Mesendoderm (in vitro differentiated cells): ENCODE data around the gene ZNF473.

ENCODE experiments used
- DNase-seq: peaks from one replicate; pipeline ENCODE4 v3.0.0; 2013
- H2AK5ac ChIP-seq: 2 replicates; pipeline ENCODE4 v1.6.1; 2013; ENCODE audit warnings: low read length, inconsistent platforms
- H2BK120ac ChIP-seq: 2 replicates; pipeline ENCODE4 v1.6.1; 2013; ENCODE audit warnings: low read depth, mild to moderate bottlenecking, low read length, moderate library complexity, mixed read lengths
- H2BK15ac ChIP-seq: replicated peaks from 2 replicates; pipeline ENCODE4 v1.6.1; 2013; ENCODE audit warnings: low read depth, mild to moderate bottlenecking, moderate library complexity
- H2BK5ac ChIP-seq: 2 replicates; pipeline ENCODE4 v1.6.1; 2013; ENCODE audit warnings: low read length, inconsistent platforms
- H3K18ac ChIP-seq: 2 replicates; pipeline ENCODE4 v1.6.1; 2013; ENCODE audit warnings: mild to moderate bottlenecking, low read length, mixed read lengths
- H3K23ac ChIP-seq: one replicate; pipeline ENCODE4 v1.6.1; 2013; ENCODE audit warnings: low read length
- H3K27ac ChIP-seq: 2 replicates; pipeline ENCODE4 v1.5.1; 2013; ENCODE audit warnings: low read depth, mild to moderate bottlenecking, inconsistent platforms, low read length, moderate library complexity
- H3K27me3 ChIP-seq: 2 replicates; pipeline ENCODE4 v1.6.1; 2013; ENCODE audit warnings: low read length, control low read depth, mild to moderate bottlenecking, inconsistent platforms; ENCODE audit not compliant: insufficient read depth, poor library complexity
- H3K36me3 ChIP-seq: 2 replicates; pipeline ENCODE4 v1.6.1; 2013; ENCODE audit warnings: low read length, inconsistent platforms; ENCODE audit not compliant: control insufficient read depth, insufficient read depth
- H3K4ac ChIP-seq: one replicate; pipeline ENCODE4 v1.6.1; 2013; ENCODE audit warnings: low read depth, mild to moderate bottlenecking, low read length, moderate library complexity
- H3K4me1 ChIP-seq: 2 replicates; pipeline ENCODE4 v1.6.1; 2013; ENCODE audit warnings: low read depth, low read length, inconsistent platforms; ENCODE audit not compliant: control insufficient read depth
- H3K4me2 ChIP-seq: 2 replicates; pipeline ENCODE4 v1.6.1; 2013; ENCODE audit warnings: low read length
- H3K4me3 ChIP-seq: 2 replicates; pipeline ENCODE4 v1.5.1; 2013; ENCODE audit warnings: mild to moderate bottlenecking, low read length
- H3K56ac ChIP-seq: one replicate; pipeline ENCODE4 v1.6.1; 2013; ENCODE audit warnings: low read length
- H3K79me1 ChIP-seq: 2 replicates; pipeline ENCODE4 v1.6.1; 2013; ENCODE audit warnings: low read length, inconsistent platforms
- H3K79me2 ChIP-seq: 2 replicates; pipeline ENCODE4 v1.6.1; 2013; ENCODE audit warnings: mild to moderate bottlenecking, low read length; ENCODE audit not compliant: control insufficient read depth, insufficient read depth
- H3K9ac ChIP-seq: 2 replicates; pipeline ENCODE4 v1.6.1; 2013; ENCODE audit warnings: low read length, inconsistent platforms
- H4K5ac ChIP-seq: one replicate; pipeline ENCODE4 v1.6.1; 2013; ENCODE audit warnings: low read length
- H4K8ac ChIP-seq: one replicate; pipeline ENCODE4 v1.6.1; 2013; ENCODE audit warnings: low read depth, mild to moderate bottlenecking, control low read depth, low read length, moderate library complexity
- WGBS: extraction: QIAGEN DNeasy Blood & Tissue Kit; methylation state at CpG from one replicate; pipeline ENCODE4 v1.1.7; 2013; ENCODE audit warnings: low lambda C conversion rate, missing lambda C conversion rate; ENCODE audit not compliant: insufficient coverage; ENCODE audit errors: extremely low coverage; 5-methylcytosine and 5-hydroxymethylcytosine counted together

The ZNF473 gene

DNA sequence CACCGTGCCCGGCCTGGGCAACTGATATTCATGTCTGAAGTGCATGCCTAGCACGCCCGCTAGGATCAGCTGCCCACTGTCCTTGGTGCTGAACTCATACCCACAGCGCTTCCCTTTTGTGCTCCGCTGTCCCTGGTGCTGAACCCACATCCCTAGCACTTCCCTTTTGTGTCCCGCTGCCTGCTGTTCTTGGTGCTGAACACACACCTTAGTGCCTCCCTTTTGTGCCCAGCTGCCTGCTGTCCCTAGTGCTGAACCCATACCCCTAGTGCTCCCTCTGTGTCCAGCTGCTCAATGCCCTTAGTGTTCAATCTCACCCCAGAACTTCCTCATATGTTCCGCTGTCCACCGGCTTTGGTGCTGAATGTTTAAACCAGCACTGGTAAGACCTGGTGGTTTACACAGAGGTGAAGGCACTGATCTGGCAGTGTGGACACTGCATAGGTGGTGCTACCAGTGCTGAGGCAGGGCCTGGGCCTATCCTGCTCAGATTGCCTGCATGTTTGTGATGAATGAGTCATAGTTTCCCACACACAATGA lies 38.6 kb upstream of the ZNF473 start:
- H3K27me3 ChIP-seq = no peaks in the 10 kb centered on the region
- H3K36me3 ChIP-seq = no peaks in the 10 kb centered on the region
- H3K18ac ChIP-seq = no peak overlapping the region

DNA sequence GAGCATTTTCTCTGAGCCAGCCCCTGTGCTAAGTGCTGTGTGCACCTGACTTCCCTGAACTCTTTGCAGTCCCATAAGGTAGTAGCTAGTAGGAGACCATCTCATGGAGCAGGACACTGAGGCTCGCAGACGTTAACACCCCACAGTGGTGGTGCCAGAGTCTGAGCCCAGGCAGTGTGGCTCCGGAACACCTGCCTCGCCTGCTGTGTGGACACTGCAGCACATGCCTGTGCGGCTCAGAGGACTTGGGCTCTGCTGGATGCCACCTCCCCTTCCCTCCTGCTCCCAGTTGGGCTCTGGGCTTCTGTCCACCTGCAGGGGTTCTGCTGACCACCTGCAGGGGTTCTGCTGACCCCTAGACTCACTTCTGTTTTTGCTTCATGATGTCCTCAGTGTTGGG lies 37.8 kb upstream of the ZNF473 start:
- Histone ChIP-seq H2BK120ac (no peak overlapping the region), H3K23ac (no peak overlapping the region), H3K79me2 (no peaks in the 10 kb centered on the region), H3K9ac (no peak overlapping the region), H3K79me1 (no peaks in the 10 kb centered on the region), H4K8ac (no peak overlapping the region), H3K4ac (no peak overlapping the region), H3K18ac (no peak overlapping the region), H2BK15ac (no peak overlapping the region), H3K4me1 (no peaks in the 10 kb centered on the region), H2BK5ac (no peak overlapping the region), H3K36me3 (no peaks in the 10 kb centered on the region), H3K56ac (no peak overlapping the region), H3K4me3 (no peak overlapping the region), H3K27ac (no peak overlapping the region), H3K27me3 (no peaks in the 10 kb centered on the region), H4K5ac (no peak overlapping the region), H2AK5ac (no peak overlapping the region), H3K4me2 (no peak overlapping the region)
- DNase-seq = no peak
- WGBS = no CpG with 5 or more reads among the region's 5 CpGs

More for the DNA sequence above, 38.6 kb upstream of the ZNF473 start:
- Histone ChIP-seq H3K4me3 (no peak overlapping the region), H3K9ac (no peak overlapping the region), H3K4me1 (no peaks in the 10 kb centered on the region), H3K4me2 (no peak overlapping the region), H4K8ac (no peak overlapping the region), H3K23ac (no peak overlapping the region), H4K5ac (no peak overlapping the region), H2BK5ac (no peak overlapping the region), H3K79me2 (no peaks in the 10 kb centered on the region), H3K4ac (no peak overlapping the region), H2BK15ac (no peak overlapping the region), H3K56ac (no peak overlapping the region), H2BK120ac (no peak overlapping the region), H3K27ac (no peak overlapping the region), H2AK5ac (no peak overlapping the region), H3K79me1 (no peaks in the 10 kb centered on the region)
- WGBS = no CpG with 5 or more reads among the region's 9 CpGs
- DNase-seq = peak; percentile 98

DNA sequence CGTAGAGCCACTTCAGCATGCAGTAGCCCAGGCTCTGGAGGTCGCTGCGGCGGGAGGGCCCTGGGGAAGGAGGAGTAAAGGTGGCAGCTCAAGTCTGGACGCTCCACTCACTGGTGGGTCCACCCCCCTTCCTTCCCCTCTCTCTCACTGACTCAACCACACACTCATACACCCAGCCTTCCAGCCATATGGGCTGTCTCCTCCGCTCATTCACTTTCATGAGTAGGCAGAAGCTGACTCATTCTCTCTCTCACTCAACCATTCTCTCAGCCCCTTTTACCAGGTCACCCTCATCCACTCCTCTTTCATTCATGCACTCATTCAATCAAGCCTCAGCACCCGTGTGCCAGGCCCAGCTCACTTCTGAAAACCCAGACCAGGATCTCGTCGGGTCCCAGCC lies 37.4 kb upstream of the ZNF473 start:
- no peak for DNase-seq
- WGBS = no CpG with 5 or more reads among the region's 9 CpGs

DNA sequence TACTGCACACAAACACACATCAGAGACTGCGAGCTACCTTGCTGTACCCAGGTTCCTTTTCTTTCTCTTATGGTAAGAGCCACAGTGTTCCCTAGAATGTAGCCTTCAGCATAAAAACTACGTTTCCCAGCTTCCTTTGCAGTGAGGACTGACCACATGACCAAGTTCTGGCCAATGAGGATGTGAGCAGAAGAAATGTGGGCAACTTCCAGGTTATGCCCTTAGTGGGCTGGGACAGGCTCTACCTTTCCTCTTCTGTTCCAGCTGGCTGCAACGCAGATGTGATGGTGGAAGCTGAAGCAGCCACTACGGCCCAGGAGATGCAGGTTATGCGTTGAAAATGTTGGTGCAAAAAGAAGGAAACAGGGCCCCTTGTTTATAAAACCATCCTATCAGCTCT lies 28.1 kb upstream of the ZNF473 start:
- no peaks in the 10 kb centered on the region for H3K4me1 ChIP-seq
- no peak overlapping the region for H3K4me3 ChIP-seq
- no CpG with 5 or more reads among the region's 5 CpGs for WGBS
- no peak overlapping the region for H3K4me2 ChIP-seq
- no peak overlapping the region for H3K56ac ChIP-seq
- no peaks in the 10 kb centered on the region for H3K27me3 ChIP-seq
- H2AK5ac ChIP-seq = no peak overlapping the region
- H3K27ac ChIP-seq = no peak overlapping the region
- H3K79me2 ChIP-seq = no peaks in the 10 kb centered on the region
- H4K5ac ChIP-seq = no peak overlapping the region
- H3K9ac ChIP-seq = no peak overlapping the region
- H3K23ac ChIP-seq = no peak overlapping the region
- H2BK15ac ChIP-seq = no peak overlapping the region
- H4K8ac ChIP-seq = no peak overlapping the region
- H3K4ac ChIP-seq = no peak overlapping the region
- H3K36me3 ChIP-seq = no peaks in the 10 kb centered on the region
- no peak overlapping the region for H2BK5ac ChIP-seq
- H2BK120ac ChIP-seq = no peak overlapping the region
- H3K18ac ChIP-seq = no peak overlapping the region
- H3K79me1 ChIP-seq = no peaks in the 10 kb centered on the region
- peak; percentile 81 for DNase-seq

More for the DNA sequence above, 37.4 kb upstream of the ZNF473 start:
- Histone ChIP-seq H3K27me3 (no peaks in the 10 kb centered on the region), H3K4me2 (no peak overlapping the region), H3K27ac (no peak overlapping the region), H4K8ac (no peak overlapping the region), H2BK120ac (no peak overlapping the region), H3K4me3 (no peak overlapping the region), H3K79me1 (no peaks in the 10 kb centered on the region), H3K18ac (no peak overlapping the region), H4K5ac (no peak overlapping the region), H3K4me1 (no peaks in the 10 kb centered on the region), H2AK5ac (no peak overlapping the region), H3K79me2 (no peaks in the 10 kb centered on the region), H3K36me3 (no peaks in the 10 kb centered on the region), H3K4ac (no peak overlapping the region), H3K56ac (no peak overlapping the region), H3K23ac (no peak overlapping the region), H2BK5ac (no peak overlapping the region), H3K9ac (no peak overlapping the region), H2BK15ac (no peak overlapping the region)

DNA sequence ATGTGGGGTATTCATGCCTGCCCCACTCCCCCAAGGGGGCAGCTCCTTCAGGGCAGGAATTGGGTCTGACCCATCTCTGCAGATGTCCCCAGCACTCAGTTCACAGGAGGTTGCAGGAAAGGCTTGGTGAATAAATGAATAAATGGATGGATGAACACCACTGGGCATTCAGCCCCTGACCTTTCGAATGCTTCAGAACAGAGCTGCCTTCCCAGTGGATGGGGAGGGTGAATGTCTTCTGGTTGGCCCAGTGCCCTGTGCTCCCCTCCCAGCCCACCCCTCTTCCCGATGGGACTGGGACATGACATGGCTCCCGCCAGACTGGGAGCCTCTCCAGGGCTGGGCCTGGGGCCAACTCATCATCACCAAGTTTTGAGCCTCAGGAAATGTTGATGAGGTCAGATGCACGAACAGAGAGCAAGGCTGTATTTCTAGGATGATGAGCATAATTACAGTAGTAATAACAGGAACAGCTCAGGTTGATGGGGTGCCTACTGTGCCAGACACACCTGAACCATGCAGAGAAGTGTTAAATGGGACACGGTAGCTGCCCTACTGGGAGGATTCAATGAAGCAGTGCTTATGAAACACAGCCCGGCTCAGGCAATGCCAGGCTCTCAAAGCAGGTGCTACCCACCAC lies 26.3 kb upstream of the ZNF473 start:
- no peaks in the 10 kb centered on the region for H3K79me2 ChIP-seq
- H2BK15ac ChIP-seq = no peak overlapping the region
- H4K5ac ChIP-seq = no peak overlapping the region
- no peak overlapping the region for H3K4ac ChIP-seq
- H3K9ac ChIP-seq = no peak overlapping the region
- no peaks in the 10 kb centered on the region for H3K79me1 ChIP-seq
- no peak overlapping the region for H2AK5ac ChIP-seq
- no CpG with 5 or more reads among the region's 6 CpGs for WGBS
- no peak overlapping the region for H3K18ac ChIP-seq
- DNase-seq = no peak
- H3K36me3 ChIP-seq = no peaks in the 10 kb centered on the region
- no peak overlapping the region for H3K4me2 ChIP-seq
- H3K56ac ChIP-seq = no peak overlapping the region
- no peak overlapping the region for H2BK120ac ChIP-seq
- no peak overlapping the region for H3K27ac ChIP-seq
- no peaks in the 10 kb centered on the region for H3K27me3 ChIP-seq
- H3K4me1 ChIP-seq = no peaks in the 10 kb centered on the region
- H2BK5ac ChIP-seq = no peak overlapping the region
- no peak overlapping the region for H3K4me3 ChIP-seq
- H3K23ac ChIP-seq = no peak overlapping the region
- no peak overlapping the region for H4K8ac ChIP-seq
